Activated B cell treated with CpG ODN at 0.5 μM for 24 hours (primary cell): ENCODE measurements around the gene PCP2. TPM values are rescaled to one million over a fixed set of nuclear protein-coding genes. Genes with fewer than 3 reads are reported as not detected.
A peak's percentile ranks its signal among the peaks of the same experiment; 100 is the strongest.

Source experiments
- ATAC-seq: fragments of 200-7000 bp; cut with Tn5 transposase; one replicate; pipeline ENCODE4 v1.10.0; 2021; ENCODE audit warnings: low read depth, mild to moderate bottlenecking, moderate library complexity
- CTCF ChIA-PET: fragments of 350-600 bp; sonication (Branson Sonifier 250); formaldehyde crosslinking; loops from one replicate; lab custom pipeline; 2021; ENCODE audit warnings: antibody characterized with exemption; lab: Charles Lee
- POLR2A ChIA-PET: fragments of 350-600 bp; sonication (Branson Sonifier 250); formaldehyde crosslinking; loops from one replicate; lab custom pipeline; 2021; ENCODE audit warnings: antibody characterized with exemption; lab: Charles Lee
- DNase-seq: peaks from one replicate; pipeline ENCODE4 v3.0.0; 2022
- H3K27ac Mint-ChIP-seq: one replicate; pipeline ENCODE4 v1.8.0; 2020; ENCODE audit warnings: mixed read lengths
- H3K27me3 Mint-ChIP-seq: one replicate; pipeline ENCODE4 v1.8.0; 2021; ENCODE audit warnings: mixed read lengths
- H3K36me3 Mint-ChIP-seq: one replicate; pipeline ENCODE4 v1.8.0; 2021; ENCODE audit warnings: low read depth, mixed read lengths
- H3K4me1 Mint-ChIP-seq: one replicate; pipeline ENCODE4 v1.8.0; 2021; ENCODE audit warnings: mixed read lengths
- H3K4me3 Mint-ChIP-seq: one replicate; pipeline ENCODE4 v1.8.0; 2020; ENCODE audit warnings: mild to moderate bottlenecking, mixed read lengths
- H3K9me3 Mint-ChIP-seq: one replicate; pipeline ENCODE4 v1.8.0; 2020; ENCODE audit warnings: mixed read lengths
- CTCF ChIP-seq: fragments of 200-600 bp; IDR thresholded peaks from one replicate; pipeline ENCODE4 v1.8.0; 2022; ENCODE audit warnings: antibody characterized with exemption, mild to moderate bottlenecking
- intact Hi-C: fragments of 100-400 bp; cut with micrococcal nuclease; formaldehyde crosslinking; loops from one replicate; pipeline ENCODE4 v1.15.1; 2024
- total RNA-seq: library from RNA; stranded (reverse); gene quantifications from 2 replicates; pipeline ENCODE4 v1.2.3, GENCODE V29; 2022

The PCP2 gene
- total RNA-seq, 1 donor from 2014 or later: 2.1 TPM

GRCh38 chr19:7670150-7670783, 36.7 kb upstream of the PCP2 start:
- intact Hi-C loops: loop anchor here (10.0 kb wide), 1 partner anchor 315 kb away; no protein-coding TSS in a partner anchor
- Mint-ChIP-seq H3K36me3 (no peaks in the 10 kb centered on the region), H3K27ac (no peak overlapping the region), H3K9me3 (no peaks in the 10 kb centered on the region), H3K4me3 (peak overlapping the region; percentile 64), H3K27me3 (peaks cover 42% of the 10 kb centered on the region), H3K4me1 (peaks cover 12% of the 10 kb centered on the region)
- ChIA-PET CTCF (no interaction called here), POLR2A (interaction anchor here (0.6 to 1.2 kb wide), 2 partner anchors 8 to 16 kb away, joined by 4 to 9 read pairs; no protein-coding TSS in a partner anchor)
- ATAC-seq (peak; percentile 28), DNase-seq (no peak)
- TF ChIP-seq CTCF: no peak

GRCh38 chr19:7669641-7670040, 36.1 kb upstream of the PCP2 start:
- H3K4me3 Mint-ChIP-seq: no peak overlapping the region
- no peak overlapping the region for H3K27ac Mint-ChIP-seq

GRCh38 chr19:7668842-7669241, 35.3 kb upstream of the PCP2 start, which contains the start of gene RETN:
TSS of gene RETN (plus strand) at chr19:7669049. CDS start at chr19:7669327, 278 bp downstream.
- peaks cover 40% of the 10 kb centered on the region for H3K27me3 Mint-ChIP-seq
- TF ChIP-seq CTCF: no peak
- peaks cover 10% of the 10 kb centered on the region for H3K4me1 Mint-ChIP-seq
- ChIA-PET CTCF (interaction anchor here (0.8 to 1.2 kb wide), 2 partner anchors 12 to 100 kb away, joined by 3 read pairs; partner anchors contain the start of gene TRAPPC5), POLR2A (interaction anchor here (0.5 kb wide), 1 partner anchor 482 kb away, joined by 6 read pairs; no protein-coding TSS in a partner anchor)
- H3K4me3 Mint-ChIP-seq: no peak within 1 kb of the TSS
- no peak within 1 kb of the TSS for H3K27ac Mint-ChIP-seq
- DNase-seq (no peak), ATAC-seq (no peak)
- H3K9me3 Mint-ChIP-seq: no peaks in the 10 kb centered on the region
- H3K36me3 Mint-ChIP-seq: no peaks in the 10 kb centered on the region
- intact Hi-C loops: no loop called here

More at GRCh38 chr19:7669641-7670040, 36.1 kb upstream of the PCP2 start:
- intact Hi-C loops: loop anchor here (10.0 kb wide), 1 partner anchor 315 kb away; no protein-coding TSS in a partner anchor
- no peak for TF ChIP-seq CTCF
- no peaks in the 10 kb centered on the region for H3K36me3 Mint-ChIP-seq
- peaks cover 12% of the 10 kb centered on the region for H3K4me1 Mint-ChIP-seq
- POLR2A ChIA-PET: no interaction called here
- DNase-seq (no peak), ATAC-seq (no peak)
- no peaks in the 10 kb centered on the region for H3K9me3 Mint-ChIP-seq
- peaks cover 42% of the 10 kb centered on the region for H3K27me3 Mint-ChIP-seq
- CTCF ChIA-PET: interaction anchor here (0.8 to 1.2 kb wide), 2 partner anchors 11 to 101 kb away, joined by 3 read pairs; partner anchors contain the start of gene TRAPPC5

- H3K36me3 Mint-ChIP-seq: no peaks in the 10 kb centered on the region
- no peak for DNase-seq
- intact Hi-C loops: no loop called here
- no peak overlapping the region for H3K4me3 Mint-ChIP-seq
- ATAC-seq: no peak
- H3K27me3 Mint-ChIP-seq: peaks cover 23% of the 10 kb centered on the region
- H3K4me1 Mint-ChIP-seq: peaks cover 2% of the 10 kb centered on the region
- POLR2A ChIA-PET: no interaction called here
- TF ChIP-seq CTCF: no peak
- CTCF ChIA-PET: no interaction called here
- H3K9me3 Mint-ChIP-seq: no peaks in the 10 kb centered on the region
- H3K27ac Mint-ChIP-seq: no peak overlapping the region
These were observed 31.6 kb upstream of the PCP2 start for GRCh38 chr19:7665076-7665475.

- H3K9me3 Mint-ChIP-seq: no peaks in the 10 kb centered on the region
- no peaks in the 10 kb centered on the region for H3K36me3 Mint-ChIP-seq
- ATAC-seq: no peak
- H3K27me3 Mint-ChIP-seq: peaks cover 17% of the 10 kb centered on the region
- H3K4me3 Mint-ChIP-seq: no peak overlapping the region
- no peak for DNase-seq
- POLR2A ChIA-PET: no interaction called here
- H3K27ac Mint-ChIP-seq: no peak overlapping the region
- TF ChIP-seq CTCF: no peak
- intact Hi-C loops: no loop called here
- CTCF ChIA-PET: interaction anchor here (0.8 kb wide), 1 partner anchor 135 kb away, joined by 3 read pairs; no protein-coding TSS in a partner anchor
- peaks cover 3% of the 10 kb centered on the region for H3K4me1 Mint-ChIP-seq
These were observed 30.2 kb upstream of the PCP2 start for GRCh38 chr19:7663706-7664105.
